K562 (cell line): ENCODE measurements around the gene IMPACT. TPM values are rescaled to one million over a fixed set of nuclear protein-coding genes. Genes with fewer than 3 reads are reported as not detected.

Experiments used
- ATAC-seq: fragments of 200-7000 bp; cut with Tn5 transposase; 3 replicates; pipeline ENCODE4 v1.9.1; 2020; ENCODE audit warnings: moderate library complexity
- BruUV-seq: library from RNA; stranded (reverse); fragments of 400-500 nt; replicated peaks from 2 replicates; lab custom pipeline; 2021; lab: Mats Ljungman, UMichigan
- CTCF ChIA-PET: fragments of 300-600 bp; formaldehyde crosslinking; extraction: SDS; loops from one replicate; lab custom pipeline; 2021; ENCODE audit warnings: low intra/inter-chr PET ratio; lab: Yijun Ruan, JAX
- POLR2A ChIA-PET: fragments of 300-600, 350-650 bp; sonication (Branson Sonifier 250); formaldehyde crosslinking; extraction: SDS; loops from one replicate; lab custom pipeline; 2021; ENCODE audit warnings: antibody characterized with exemption, inconsistent platforms; lab: Yijun Ruan, JAX
- DNase-seq, 4 experiments: peaks; one replicate each; pipeline versions ENCODE4 v3.0.0 to v3.0.0-alpha.2; 2011 to 2018; ENCODE audit warnings: low spot score in 3 of 4, mixed read lengths in 3 of 4; ENCODE audit errors: extremely low read depth in 1 of 4
- FAIRE-seq: peaks from 2 replicates; lab custom pipeline; 2011; peaks lifted over from hg19 to GRCh38; lab: Jason Lieb, UNC
- H2AFZ ChIP-seq: 2 replicates; pipeline ENCODE4 v1.6.0; 2011; ENCODE audit warnings: low read depth, low read length, control low read depth, inconsistent platforms
- H3K27ac ChIP-seq: fragments of 200-600 bp; 3 replicates; pipeline ENCODE4 v1.8.0; 2011; ENCODE audit warnings: low read depth, mild to moderate bottlenecking, control low read depth, inconsistent platforms, low read length, moderate library complexity, mixed read lengths; ENCODE audit errors: extremely low read depth
- H3K27me3 ChIP-seq, 2 experiments: fragments of 300-600 bp in 1 of 2; 2 replicates in 1 of 2; 3 replicates in 1 of 2; pipeline versions ENCODE4 v1.6.0 to v1.8.0; 2011; ENCODE audit warnings: inconsistent platforms in 2 of 2, low read length in 2 of 2, mild to moderate bottlenecking in 1 of 2, mixed read lengths in 1 of 2, moderate library complexity in 1 of 2; ENCODE audit not compliant: control insufficient read depth in 2 of 2, insufficient read depth in 2 of 2
- H3K36me3 ChIP-seq: fragments of 300-600 bp; 3 replicates; pipeline ENCODE4 v1.8.0; 2011; ENCODE audit warnings: mild to moderate bottlenecking, low read length, inconsistent platforms; ENCODE audit not compliant: control insufficient read depth, insufficient read depth
- H3K4me1 ChIP-seq, 2 experiments: fragments of 200-600 bp in 1 of 2; replicated peaks in 1 of 2; 2 replicates in 1 of 2; 3 replicates in 1 of 2; pipeline versions ENCODE4 v1.5.1 to v1.8.0; 2011; ENCODE audit warnings: inconsistent platforms in 2 of 2, low read length in 2 of 2, mild to moderate bottlenecking in 1 of 2, mixed read lengths in 1 of 2, moderate library complexity in 1 of 2; ENCODE audit not compliant: control insufficient read depth in 2 of 2, insufficient read depth in 2 of 2
- H3K4me2 ChIP-seq: 2 replicates; pipeline ENCODE4 v1.6.1; 2011; ENCODE audit warnings: low read length, control low read depth, inconsistent platforms, mixed read lengths; ENCODE audit not compliant: insufficient read depth
- H3K4me3 ChIP-seq: fragments of 200-600 bp; sonication (generic), shearing (Covaris generic); 2 replicates; pipeline ENCODE4 v1.5.1; 2016; ENCODE audit warnings: control low read depth, inconsistent platforms
- H3K79me2 ChIP-seq: fragments of 200-600 bp; 3 replicates; pipeline ENCODE4 v1.8.0; 2011; ENCODE audit warnings: low read length, inconsistent platforms; ENCODE audit not compliant: control insufficient read depth, insufficient read depth
- H3K9ac ChIP-seq, 2 experiments: 2 replicates each; pipeline versions ENCODE4 v1.6.0 to v1.6.1; 2011; ENCODE audit warnings: low read depth in 2 of 2, low read length in 2 of 2, control low read depth in 1 of 2, inconsistent platforms in 1 of 2, mild to moderate bottlenecking in 1 of 2, mixed read lengths in 1 of 2; ENCODE audit not compliant: insufficient read depth in 1 of 2
- H3K9me1 ChIP-seq: one replicate; pipeline ENCODE4 v1.6.0; 2011; ENCODE audit warnings: inconsistent platforms, mild to moderate bottlenecking, low read length, moderate library complexity; ENCODE audit not compliant: control insufficient read depth, insufficient read depth
- H3K9me3 ChIP-seq: replicated peaks from 2 replicates; pipeline ENCODE4 v1.5.1; 2011; ENCODE audit warnings: low read depth, low read length, inconsistent platforms; ENCODE audit not compliant: control insufficient read depth, insufficient read depth
- H4K20me1 ChIP-seq: replicated peaks from 2 replicates; pipeline ENCODE4 v1.6.1; 2011; ENCODE audit warnings: low read length, inconsistent platforms, mixed read lengths; ENCODE audit not compliant: control insufficient read depth, insufficient read depth
- ERF ChIP-seq: fragments of 450-650 bp; formaldehyde crosslinking; IDR thresholded peaks from 2 replicates; pipeline ENCODE4 v1.4.0; 2020; ENCODE audit warnings: mild to moderate bottlenecking, mixed read lengths
- FOXK1 ChIP-seq: sonication (generic); formaldehyde crosslinking; IDR thresholded peaks from 2 replicates; pipeline ENCODE4 v1.8.0; 2022; ENCODE audit warnings: missing genetic modification reagents, mild to moderate bottlenecking, borderline replicate concordance
- LEF1 ChIP-seq: fragments of 450-650 bp; IDR thresholded peaks from 2 replicates; pipeline ENCODE4 v1.6.1; 2016; ENCODE audit warnings: mild to moderate bottlenecking
- MAZ ChIP-seq, 2 experiments: fragments of 450-650 bp in 1 of 2; sonication (generic) in 1 of 2; formaldehyde crosslinking; IDR thresholded peaks in 1 of 2; conservative IDR thresholded peaks in 1 of 2; 2 replicates each; pipeline versions ENCODE4 v1.4.0 to v1.5.0; 2020; ENCODE audit warnings: mild to moderate bottlenecking in 1 of 2, missing genetic modification reagents in 1 of 2
- MED1 ChIP-seq: sonication (generic); formaldehyde crosslinking; IDR thresholded peaks from 2 replicates; pipeline ENCODE4 v1.8.1; 2023; ENCODE audit warnings: missing genetic modification reagents, borderline replicate concordance
- NCOA2 ChIP-seq, 2 experiments: fragments of 450-650 bp; IDR thresholded peaks; 2 replicates each; pipeline ENCODE4 v1.6.1; 2018; ENCODE audit warnings: mild to moderate bottlenecking in 2 of 2, moderate library complexity in 1 of 2; ENCODE audit not compliant: partially characterized antibody in 2 of 2
- NEUROD1 ChIP-seq: fragments of 150-350 bp; IDR thresholded peaks from 2 replicates; pipeline ENCODE4 v1.6.1; 2014; ENCODE audit warnings: borderline replicate concordance, low read length, low read depth; ENCODE audit not compliant: partially characterized antibody
- NR3C1 ChIP-seq: sonication (generic); formaldehyde crosslinking; IDR thresholded peaks from 2 replicates; pipeline ENCODE4 v1.8.1; 2022; ENCODE audit warnings: missing genetic modification reagents
- PCBP2 ChIP-seq: fragments of 200-400 bp; formaldehyde crosslinking; IDR thresholded peaks from 2 replicates; pipeline ENCODE4 v1.6.1; 2018; ENCODE audit warnings: low read length, low read depth, mild to moderate bottlenecking, moderate library complexity; ENCODE audit not compliant: poor library complexity, severe bottlenecking
- PTRF ChIP-seq: fragments of 450-650 bp; IDR thresholded peaks from 2 replicates; pipeline ENCODE4 v1.6.1; 2016; ENCODE audit warnings: mild to moderate bottlenecking, missing genetic modification characterization, missing compliant biosample characterization
- RB1 ChIP-seq: fragments of 450-650 bp; IDR thresholded peaks from 2 replicates; pipeline ENCODE4 v1.6.1; 2017; ENCODE audit warnings: low read depth, mild to moderate bottlenecking
- STAT5B ChIP-seq: fragments of 250-450 bp; sonication (Bioruptor Pico); IDR thresholded peaks from 2 replicates; pipeline ENCODE4 v1.8.0; 2021; ENCODE audit warnings: mild to moderate bottlenecking, inconsistent platforms
- TSC22D4 ChIP-seq: fragments of 450-650 bp; IDR thresholded peaks from 2 replicates; pipeline ENCODE4 v1.6.1; 2016; ENCODE audit warnings: missing genetic modification characterization, missing biosample characterization, control low read depth
- ZBTB17 ChIP-seq: fragments of 450-650 bp; formaldehyde crosslinking; IDR thresholded peaks from 2 replicates; pipeline ENCODE4 v1.4.0; 2020; ENCODE audit warnings: mild to moderate bottlenecking
- ZNF12 ChIP-seq: sonication (generic); formaldehyde crosslinking; IDR thresholded peaks from 2 replicates; pipeline ENCODE4 v1.4.0; 2020; ENCODE audit warnings: mild to moderate bottlenecking, missing genetic modification reagents
- ZNF324 ChIP-seq: fragments of 250-450 bp; sonication (Bioruptor Pico); IDR thresholded peaks from 2 replicates; pipeline ENCODE4 v1.4.0; 2020; ENCODE audit warnings: mild to moderate bottlenecking
- ZNF431 ChIP-seq: sonication (generic); formaldehyde crosslinking; IDR thresholded peaks from 2 replicates; pipeline ENCODE4 v1.8.0; 2022; ENCODE audit warnings: mild to moderate bottlenecking, missing genetic modification reagents
- WGBS: fragments of 100-300 bp; shearing (Covaris generic); methylation state at CpG from one replicate; pipeline ENCODE4 v1.1.6; 2016; ENCODE audit warnings: low coverage, mixed read lengths; ENCODE audit not compliant: insufficient coverage; ENCODE audit errors: missing lambda C conversion rate; 5-methylcytosine and 5-hydroxymethylcytosine counted together
- in situ Hi-C: fragments of 300-500 bp; cut with MboI; formaldehyde crosslinking; loops from 4 replicates; pipeline ENCODE4 v1.15.0; 2018; ENCODE audit warnings: inconsistent platforms, mixed read lengths
- intact Hi-C: fragments of 100-400 bp; cut with micrococcal nuclease; formaldehyde crosslinking; loops from 2 replicates; pipeline ENCODE4 v1.14.2; 2022
- polyA plus RNA-seq, 8 experiments: library from polyadenylated mRNA; depleted of rRNA in 4 of 8; stranded (reverse) in 5 of 8; unstranded in 3 of 8; fragments of >200 nt; fragmentation: Nextera tagmentation in 2 of 8; fragmentation: Illumina TruSeq in 1 of 8; extraction: Ambion mirVana in 2 of 8; extraction: Trizol in 1 of 8; gene quantifications; 2 replicates each; pipeline versions ENCODE4 v1.2.1 to v1.2.3, GENCODE V29; 2011 to 2014; ENCODE audit warnings: inconsistent platforms in 1 of 8, missing spikeins in 1 of 8
- total RNA-seq, 7 experiments: library from RNA; depleted of rRNA in 6 of 7; stranded (reverse); fragments of >200 nt in 6 of 7; fragmentation: Illumina TruSeq in 2 of 7; extraction: Trizol in 2 of 7; gene quantifications; 2 replicates each; pipeline versions ENCODE4 v1.2.1 to v1.2.3, GENCODE V29; 2011 to 2021; ENCODE audit warnings: low replicate concordance in 1 of 7

IMPACT gene
- total and polyA plus RNA-seq, 9 of the 15 experiments (the other 6 are each of a cell fraction or from before 2014, with no cell fraction given) = 4.7 to 7.6 (median 5.8) TPM

- Histone ChIP-seq H3K27me3 (no peaks in the 10 kb centered on the region; a peak in 1 of 5 replicates), H3K9ac (no peak overlapping the region), H3K36me3 (no peaks in the 10 kb centered on the region), H3K9me1 (no peaks in the 10 kb centered on the region), H3K4me1 (peaks cover 2 to 10% of the 10 kb centered on the region in 2 experiments; a peak in 2 of 5 replicates), H3K79me2 (no peaks in the 10 kb centered on the region), H3K9me3 (peaks cover 5% of the 10 kb centered on the region; the same call in 1 of the 2 replicates), H2AFZ (no peak overlapping the region), H3K27ac (no peak overlapping the region), H4K20me1 (no peaks in the 10 kb centered on the region), H3K4me2 (no peak overlapping the region), H3K4me3 (no peak overlapping the region)
- ChIA-PET POLR2A (no interaction called here), CTCF (no interaction called here)
- in situ Hi-C loops = no loop called here
- no peak for DNase-seq
- 32% methylated on average over 4 of the region's 4 CpGs for WGBS
- no peak for FAIRE-seq
- no TSS peak for BruUV-seq
- TF ChIP-seq NCOA2 (IDR thresholded peaks at IDR 0.05; ENCODE audit: partially characterized antibody in 2 of 2) (no peak), ZNF12 (CRISPR knock-in tag) (no peak), LEF1 (no peak), ZNF431 (CRISPR knock-in tag) (no peak), STAT5B (CRISPR knock-in tag) (no peak), PTRF (tag) (no peak), MED1 (no peak), ZBTB17 (CRISPR knock-in tag) (no peak), MAZ (CRISPR knock-in tag; conservative IDR thresholded peaks at IDR 0.05 in 1 of 2, IDR thresholded peaks at IDR 0.05 in 1 of 2) (no peak), PCBP2 (no peak), RB1 (no peak), NEUROD1 (no peak), ZNF324 (CRISPR knock-in tag) (no peak), ERF (CRISPR knock-in tag) (no peak), TSC22D4 (no peak), NR3C1 (CRISPR knock-in tag) (no peak), FOXK1 (no peak)
- ATAC-seq = no peak
- intact Hi-C loops = loop anchor here (10.0 kb wide), 1 partner anchor 56 kb away; no protein-coding TSS in a partner anchor
Observed at GRCh38 chr18:24429188-24429587, 2.7 kb downstream of the IMPACT start.
